HepG2 (cell line): ENCODE measurements around the gene TLE2. TPM values are rescaled to one million over a fixed set of nuclear protein-coding genes. Genes with fewer than 3 reads are reported as not detected.

Source experiments
- ATF7-NPFF ChIP-seq: sonication (generic); formaldehyde crosslinking; IDR thresholded peaks from 2 replicates; pipeline ENCODE4 v1.8.1; 2023; ENCODE audit warnings: mild to moderate bottlenecking, low read depth, missing genetic modification reagents, moderate library complexity
- CBX1 ChIP-seq: IDR thresholded peaks from one replicate; pipeline ENCODE4 v1.6.1; 2016; ENCODE audit warnings: antibody characterized with exemption, low read depth
- ESRRA ChIP-seq: sonication (generic); formaldehyde crosslinking; IDR thresholded peaks from 2 replicates; pipeline ENCODE4 v1.5.1; 2020; ENCODE audit warnings: mild to moderate bottlenecking, low read depth, missing genetic modification reagents
- HNF4A ChIP-seq: sonication (generic); formaldehyde crosslinking; IDR thresholded peaks from 2 replicates; pipeline ENCODE4 v1.4.0; 2020; ENCODE audit warnings: missing genetic modification reagents
- KLF9 ChIP-seq: IDR thresholded peaks from 2 replicates; pipeline ENCODE4 v1.6.1; 2016; ENCODE audit warnings: low read depth
- MAFF ChIP-seq: IDR thresholded peaks from 2 replicates; pipeline ENCODE4 v1.6.1; 2011; ENCODE audit warnings: low read depth, low read length, improper control_type of control experiment
- NCOR1 ChIP-seq: fragments of 200-600 bp; sonication (generic); IDR thresholded peaks from 2 replicates; pipeline ENCODE4 v1.7.0; 2017; ENCODE audit warnings: antibody characterized with exemption, low read length, borderline replicate concordance
- PAWR ChIP-seq: sonication (generic); formaldehyde crosslinking; IDR thresholded peaks from 2 replicates; pipeline ENCODE4 v1.4.0; 2020; ENCODE audit warnings: missing genetic modification reagents, mild to moderate bottlenecking, borderline replicate concordance
- PHB2 ChIP-seq: fragments of 450-650 bp; IDR thresholded peaks from 2 replicates; pipeline ENCODE4 v1.6.1; 2018; ENCODE audit not compliant: partially characterized antibody
- SOX6 ChIP-seq, 2 experiments: fragments of 450-650 bp in 1 of 2; sonication (generic) in 1 of 2; formaldehyde crosslinking in 1 of 2; IDR thresholded peaks; 2 replicates each; pipeline versions ENCODE4 v1.4.0 to v1.6.1; 2017 to 2020; ENCODE audit warnings: antibody characterized with exemption in 1 of 2, mild to moderate bottlenecking in 1 of 2, missing genetic modification reagents in 1 of 2
- SRF ChIP-seq: IDR thresholded peaks from 2 replicates; pipeline ENCODE4 v1.6.1; 2011; ENCODE audit warnings: mild to moderate bottlenecking, low read depth, low read length, moderate library complexity
- U2AF2 ChIP-seq: fragments of 200-400 bp; formaldehyde crosslinking; IDR thresholded peaks from 2 replicates; pipeline ENCODE4 v1.6.1; 2017; ENCODE audit warnings: low read depth, mild to moderate bottlenecking, low read length
- ZBTB21 ChIP-seq: sonication (generic); formaldehyde crosslinking; IDR thresholded peaks from 2 replicates; pipeline ENCODE4 v1.4.0; 2020; ENCODE audit warnings: missing genetic modification reagents
- ZFP62 ChIP-seq: sonication (generic); formaldehyde crosslinking; IDR thresholded peaks from 2 replicates; pipeline ENCODE4 v1.4.0; 2020; ENCODE audit warnings: missing genetic modification reagents
- ZMAT3 ChIP-seq: sonication (generic); formaldehyde crosslinking; conservative IDR thresholded peaks from 2 replicates; pipeline ENCODE4 v1.7.0; 2021; ENCODE audit warnings: missing genetic modification reagents
- ZNF124 ChIP-seq: sonication (generic); formaldehyde crosslinking; IDR thresholded peaks from 2 replicates; pipeline ENCODE4 v1.4.0; 2020; ENCODE audit warnings: missing genetic modification reagents
- ZNF230 ChIP-seq: sonication (generic); formaldehyde crosslinking; IDR thresholded peaks from 2 replicates; pipeline ENCODE4 v1.4.0; 2020; ENCODE audit warnings: mild to moderate bottlenecking, missing genetic modification reagents
- ZNF775 ChIP-seq: sonication (generic); formaldehyde crosslinking; IDR thresholded peaks from 2 replicates; pipeline ENCODE4 v1.4.0; 2020; ENCODE audit warnings: missing genetic modification reagents, mild to moderate bottlenecking, moderate library complexity, borderline replicate concordance
- ZNF792 ChIP-seq: IDR thresholded peaks from 2 replicates; pipeline ENCODE4 v1.6.1; 2016
- ZNF891 ChIP-seq: sonication (generic); formaldehyde crosslinking; IDR thresholded peaks from 2 replicates; pipeline ENCODE4 v1.5.0; 2020; ENCODE audit warnings: mild to moderate bottlenecking, missing genetic modification reagents
- ZSCAN31 ChIP-seq: sonication (generic); formaldehyde crosslinking; IDR thresholded peaks from 2 replicates; pipeline ENCODE4 v1.5.0; 2020; ENCODE audit warnings: low read depth, mild to moderate bottlenecking, missing genetic modification reagents
- polyA plus RNA-seq, 8 experiments: library from polyadenylated mRNA; depleted of rRNA in 3 of 8; stranded (reverse) in 7 of 8; unstranded in 1 of 8; fragments of >200 nt; fragmentation: Illumina TruSeq in 4 of 8; extraction: Trizol in 4 of 8; gene quantifications; 2 replicates each; pipeline versions ENCODE4 v1.2.1 to v1.2.3, GENCODE V29; 2011 to 2016; ENCODE audit warnings: low read depth in 4 of 8, missing spikeins in 1 of 8, mixed read lengths in 1 of 8; ENCODE audit not compliant: insufficient read depth in 1 of 8
- total RNA-seq, 5 experiments: library from RNA; depleted of rRNA; stranded (reverse); fragments of >200 nt; fragmentation: Illumina TruSeq; extraction: Trizol; gene quantifications; 2 replicates each; pipeline ENCODE4 v1.2.3, GENCODE V29; 2016; ENCODE audit warnings: low read depth in 1 of 5
- TF ChIP-seq, protein P1 (sequence below): sonication (generic); formaldehyde crosslinking; IDR thresholded peaks from 2 replicates; pipeline ENCODE4 v1.4.0; 2020; ENCODE audit warnings: missing genetic modification reagents
- TF ChIP-seq, protein P2 (sequence below): sonication (generic); formaldehyde crosslinking; IDR thresholded peaks from 2 replicates; pipeline ENCODE4 v1.4.0; 2020; ENCODE audit warnings: missing genetic modification reagents
- TF ChIP-seq, protein P3 (sequence below): IDR thresholded peaks from 2 replicates; pipeline ENCODE4 v1.6.1; 2016; ENCODE audit warnings: low read depth, borderline replicate concordance
- TF ChIP-seq, protein P4 (sequence below): sonication (generic); formaldehyde crosslinking; IDR thresholded peaks from 2 replicates; pipeline ENCODE4 v1.4.0; 2020; ENCODE audit warnings: missing genetic modification reagents

The TLE2 gene
- total and polyA plus RNA-seq, 2 of the 13 experiments (the other 11 are each of a cell fraction or from before 2014, with no cell fraction given) = 0.07 to 0.81 TPM

DNA sequence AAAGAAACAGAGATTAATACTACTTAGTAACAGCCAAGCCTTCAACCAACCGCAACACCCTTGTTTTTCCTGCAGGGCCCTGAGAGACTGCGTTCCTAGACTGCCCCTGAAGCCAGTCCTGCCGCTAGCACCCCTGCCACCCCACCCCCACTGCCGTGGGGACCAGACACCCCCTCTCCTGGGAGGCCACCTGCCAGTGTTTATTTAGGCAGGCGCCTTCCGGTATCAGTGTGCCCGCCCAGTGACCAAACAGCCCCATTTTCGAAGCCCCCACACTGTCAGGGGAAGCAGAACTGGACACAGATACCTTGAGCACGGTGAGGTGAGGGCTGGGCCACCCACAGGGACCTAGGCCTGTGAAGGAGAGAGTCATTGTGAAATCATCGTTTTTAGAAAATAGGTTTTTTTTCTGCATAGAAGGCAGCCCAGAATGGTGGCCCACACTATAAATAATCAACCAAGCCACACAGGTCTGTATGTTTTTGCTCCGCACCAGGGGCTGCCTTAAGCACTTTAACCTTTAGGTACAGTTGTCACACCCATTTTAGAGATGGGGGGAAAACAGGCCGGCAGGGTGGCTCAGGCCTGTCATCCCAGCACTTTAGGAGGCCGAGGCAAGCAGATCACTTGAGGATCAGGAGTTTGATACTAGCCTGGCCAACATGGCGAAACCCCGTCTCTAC lies 36.7 kb upstream of the TLE2 start (continued):
- TF ChIP-seq MAFF (no peak), ZNF891 (CRISPR knock-in tag) (no peak), ZMAT3 (CRISPR knock-in tag) (0 out of 2 replicates have a peak, but pooled peaks have one; percentile 55), KLF9 (CRISPR knock-in tag) (0 out of 2 replicates have a peak, but pooled peaks have one; percentile 59), ZSCAN31 (CRISPR knock-in tag) (no peak), ZBTB21 (CRISPR knock-in tag) (no peak), ZNF775 (CRISPR knock-in tag) (no peak), SRF (no peak), SOX6 (IDR thresholded peaks at IDR 0.05) (no peak), SOX6 (CRISPR knock-in tag; IDR thresholded peaks at IDR 0.05) (peak; percentile 67), ZNF124 (CRISPR knock-in tag) (0 out of 2 replicates have a peak, but pooled peaks have one; percentile 30), PHB2 (no peak), PAWR (CRISPR knock-in tag) (no peak), U2AF2 (no peak), ATF7-NPFF (CRISPR knock-in tag) (no peak), NCOR1 (peak; percentile 20; the same call in 1 of the 2 replicates), ESRRA (CRISPR knock-in tag) (peak; percentile 68; the same call in 1 of the 2 replicates), ZNF792 (CRISPR knock-in tag) (peak; percentile 83), CBX1 (no peak), ZNF230 (CRISPR knock-in tag) (no peak), ZFP62 (CRISPR knock-in tag) (no peak), HNF4A (CRISPR knock-in tag) (peak; percentile 19; the same call in 1 of the 2 replicates)
- TF ChIP-seq, protein P1, sequence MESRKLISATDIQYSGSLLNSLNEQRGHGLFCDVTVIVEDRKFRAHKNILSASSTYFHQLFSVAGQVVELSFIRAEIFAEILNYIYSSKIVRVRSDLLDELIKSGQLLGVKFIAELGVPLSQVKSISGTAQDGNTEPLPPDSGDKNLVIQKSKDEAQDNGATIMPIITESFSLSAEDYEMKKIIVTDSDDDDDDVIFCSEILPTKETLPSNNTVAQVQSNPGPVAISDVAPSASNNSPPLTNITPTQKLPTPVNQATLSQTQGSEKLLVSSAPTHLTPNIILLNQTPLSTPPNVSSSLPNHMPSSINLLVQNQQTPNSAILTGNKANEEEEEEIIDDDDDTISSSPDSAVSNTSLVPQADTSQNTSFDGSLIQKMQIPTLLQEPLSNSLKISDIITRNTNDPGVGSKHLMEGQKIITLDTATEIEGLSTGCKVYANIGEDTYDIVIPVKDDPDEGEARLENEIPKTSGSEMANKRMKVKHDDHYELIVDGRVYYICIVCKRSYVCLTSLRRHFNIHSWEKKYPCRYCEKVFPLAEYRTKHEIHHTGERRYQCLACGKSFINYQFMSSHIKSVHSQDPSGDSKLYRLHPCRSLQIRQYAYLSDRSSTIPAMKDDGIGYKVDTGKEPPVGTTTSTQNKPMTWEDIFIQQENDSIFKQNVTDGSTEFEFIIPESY = peak; percentile 68; the same call in 1 of the 2 replicates
- TF ChIP-seq, protein P2, sequence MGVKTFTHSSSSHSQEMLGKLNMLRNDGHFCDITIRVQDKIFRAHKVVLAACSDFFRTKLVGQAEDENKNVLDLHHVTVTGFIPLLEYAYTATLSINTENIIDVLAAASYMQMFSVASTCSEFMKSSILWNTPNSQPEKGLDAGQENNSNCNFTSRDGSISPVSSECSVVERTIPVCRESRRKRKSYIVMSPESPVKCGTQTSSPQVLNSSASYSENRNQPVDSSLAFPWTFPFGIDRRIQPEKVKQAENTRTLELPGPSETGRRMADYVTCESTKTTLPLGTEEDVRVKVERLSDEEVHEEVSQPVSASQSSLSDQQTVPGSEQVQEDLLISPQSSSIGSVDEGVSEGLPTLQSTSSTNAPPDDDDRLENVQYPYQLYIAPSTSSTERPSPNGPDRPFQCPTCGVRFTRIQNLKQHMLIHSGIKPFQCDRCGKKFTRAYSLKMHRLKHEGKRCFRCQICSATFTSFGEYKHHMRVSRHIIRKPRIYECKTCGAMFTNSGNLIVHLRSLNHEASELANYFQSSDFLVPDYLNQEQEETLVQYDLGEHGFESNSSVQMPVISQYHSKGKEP (CRISPR knock-in tag) = no peak
- TF ChIP-seq, protein P3, sequence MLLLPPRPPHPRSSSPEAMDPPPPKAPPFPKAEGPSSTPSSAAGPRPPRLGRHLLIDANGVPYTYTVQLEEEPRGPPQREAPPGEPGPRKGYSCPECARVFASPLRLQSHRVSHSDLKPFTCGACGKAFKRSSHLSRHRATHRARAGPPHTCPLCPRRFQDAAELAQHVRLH (CRISPR knock-in tag) = peak; percentile 94
- TF ChIP-seq, protein P4, sequence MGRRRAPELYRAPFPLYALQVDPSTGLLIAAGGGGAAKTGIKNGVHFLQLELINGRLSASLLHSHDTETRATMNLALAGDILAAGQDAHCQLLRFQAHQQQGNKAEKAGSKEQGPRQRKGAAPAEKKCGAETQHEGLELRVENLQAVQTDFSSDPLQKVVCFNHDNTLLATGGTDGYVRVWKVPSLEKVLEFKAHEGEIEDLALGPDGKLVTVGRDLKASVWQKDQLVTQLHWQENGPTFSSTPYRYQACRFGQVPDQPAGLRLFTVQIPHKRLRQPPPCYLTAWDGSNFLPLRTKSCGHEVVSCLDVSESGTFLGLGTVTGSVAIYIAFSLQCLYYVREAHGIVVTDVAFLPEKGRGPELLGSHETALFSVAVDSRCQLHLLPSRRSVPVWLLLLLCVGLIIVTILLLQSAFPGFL = no peak
